PC-9 (cell line): Measurements from ENCODE around the gene CMTR1. TPM values are rescaled to one million over a fixed set of nuclear protein-coding genes. Genes with fewer than 3 reads are reported as not detected.

Source experiments
- BruUV-seq: library from RNA; stranded (reverse); fragments of 400-500 nt; replicated peaks from 2 replicates; lab custom pipeline; 2021; lab: Mats Ljungman, UMichigan
- CTCF ChIA-PET: fragments of 300-600 bp; sonication (Branson Sonifier 250); formaldehyde crosslinking; loops from one replicate; lab custom pipeline; 2022; ENCODE audit warnings: antibody characterized with exemption; lab: Charles Lee
- POLR2A ChIA-PET: fragments of 300-600 bp; sonication (Branson Sonifier 250); formaldehyde crosslinking; loops from one replicate; lab custom pipeline; 2022; ENCODE audit warnings: antibody characterized with exemption; ENCODE audit not compliant: unreplicated experiment; lab: Charles Lee
- DNase-seq, 2 experiments: peaks; one replicate each; pipeline versions ENCODE4 v3.0.0 to v3.0.0-alpha.2; 2015 to 2022; ENCODE audit warnings: mixed read lengths in 1 of 2
- H2AFZ ChIP-seq: fragments of 200-600 bp; sonication (generic); 2 replicates; pipeline ENCODE4 v1.8.1; 2017; ENCODE audit warnings: antibody characterized with exemption
- H3F3A ChIP-seq: fragments of 200-600 bp; sonication (generic); 2 replicates; pipeline ENCODE4 v1.8.1; 2017; ENCODE audit warnings: antibody characterized with exemption, mild to moderate bottlenecking, low read depth; ENCODE audit not compliant: insufficient read depth
- H3K27ac ChIP-seq: fragments of 200-600 bp; sonication (generic); 2 replicates; pipeline ENCODE4 v1.6.1; 2016; ENCODE audit warnings: mixed run types
- H3K27me3 ChIP-seq: fragments of 200-600 bp; sonication (generic); 2 replicates; pipeline ENCODE4 v1.6.1; 2016; ENCODE audit warnings: low read depth, mixed run types; ENCODE audit not compliant: insufficient read depth
- H3K36me3 ChIP-seq: fragments of 200-600 bp; sonication (generic); 2 replicates; pipeline ENCODE4 v1.6.1; 2016; ENCODE audit warnings: low read depth, mixed run types
- H3K4me1 ChIP-seq: fragments of 200-600 bp; sonication (generic); replicated peaks from 2 replicates; pipeline ENCODE4 v1.6.1; 2016; ENCODE audit warnings: mixed run types; ENCODE audit not compliant: insufficient read depth
- H3K4me2 ChIP-seq: fragments of 200-600 bp; sonication (generic); 2 replicates; pipeline ENCODE4 v1.6.1; 2017; ENCODE audit warnings: mixed run types
- H3K4me3 ChIP-seq: fragments of 200-600 bp; sonication (generic); 2 replicates; pipeline ENCODE4 v1.6.1; 2016; ENCODE audit warnings: mixed run types
- H3K79me2 ChIP-seq: fragments of 200-600 bp; sonication (generic); 2 replicates; pipeline ENCODE4 v1.6.1; 2017; ENCODE audit warnings: low read depth, mixed run types
- H3K9me2 ChIP-seq: fragments of 200-600 bp; sonication (generic); 2 replicates; pipeline ENCODE4 v1.8.1; 2017; ENCODE audit warnings: mild to moderate bottlenecking; ENCODE audit not compliant: insufficient read depth
- H3K9me3 ChIP-seq: fragments of 200-600 bp; sonication (generic); 2 replicates; pipeline ENCODE4 v1.8.1; 2016; ENCODE audit warnings: low read depth; ENCODE audit not compliant: insufficient read depth
- H4K20me1 ChIP-seq: fragments of 200-600 bp; sonication (generic); 2 replicates; pipeline ENCODE4 v1.8.1; 2017; ENCODE audit not compliant: insufficient read depth
- EZH2 ChIP-seq: fragments of 200-600 bp; sonication (generic); IDR thresholded peaks from 2 replicates; pipeline ENCODE4 v1.8.0; 2017; ENCODE audit warnings: antibody characterized with exemption, low read depth
- intact Hi-C: fragments of 100-400 bp; cut with micrococcal nuclease; formaldehyde crosslinking; loops from one replicate; pipeline ENCODE4 v1.10.0; 2022; ENCODE audit not compliant: unreplicated experiment
- total RNA-seq: library from RNA; stranded (reverse); gene quantifications from 2 replicates; pipeline ENCODE4 v1.2.3, GENCODE V29; 2021
- TF ChIP-seq, protein P1 (sequence below): fragments of 200-600 bp; sonication (generic); conservative IDR thresholded peaks from 2 replicates; pipeline ENCODE4 v1.6.1; 2017; ENCODE audit warnings: mixed run types, antibody characterized with exemption, mild to moderate bottlenecking, moderate library complexity

CMTR1 gene
- total RNA-seq, 1 experiment from 2014 or later: 28.3 TPM

DNA sequence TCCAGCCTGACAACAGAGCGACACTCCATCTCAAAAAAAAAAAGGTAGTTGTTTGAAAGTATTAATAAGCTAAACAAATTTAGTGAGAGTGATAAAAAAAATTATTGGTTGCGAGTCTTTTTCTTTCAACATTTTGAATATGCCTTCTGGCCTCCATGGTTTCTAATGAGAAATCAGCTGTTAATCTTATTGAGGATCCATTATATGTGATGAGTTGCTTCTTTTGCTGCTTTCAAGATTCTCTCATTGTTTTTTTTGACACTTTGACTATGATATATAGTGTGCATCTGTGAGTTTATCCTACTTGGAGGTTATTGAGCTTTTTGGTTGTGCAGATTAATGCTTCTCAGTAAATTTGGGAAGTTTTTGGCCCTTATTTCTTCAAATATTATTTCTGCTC is 15.6 kb upstream of the CMTR1 start:
- Histone ChIP-seq H3K27me3 (no peaks in the 10 kb centered on the region), H3K4me3 (no peak overlapping the region), H3K36me3 (no peaks in the 10 kb centered on the region), H3K79me2 (no peaks in the 10 kb centered on the region), H3K9me3 (no peaks in the 10 kb centered on the region), H4K20me1 (no peaks in the 10 kb centered on the region), H3K9me2 (no peaks in the 10 kb centered on the region), H3F3A (no peaks in the 10 kb centered on the region), H2AFZ (no peak overlapping the region), H3K4me2 (no peak overlapping the region), H3K27ac (no peak overlapping the region), H3K4me1 (no peaks in the 10 kb centered on the region)
- ChIA-PET CTCF (no interaction called here), POLR2A (no interaction called here)
- no peak for DNase-seq
- no TSS peak for BruUV-seq
- intact Hi-C loops: no loop called here
- no peak for TF ChIP-seq EZH2
- TF ChIP-seq, protein P1, sequence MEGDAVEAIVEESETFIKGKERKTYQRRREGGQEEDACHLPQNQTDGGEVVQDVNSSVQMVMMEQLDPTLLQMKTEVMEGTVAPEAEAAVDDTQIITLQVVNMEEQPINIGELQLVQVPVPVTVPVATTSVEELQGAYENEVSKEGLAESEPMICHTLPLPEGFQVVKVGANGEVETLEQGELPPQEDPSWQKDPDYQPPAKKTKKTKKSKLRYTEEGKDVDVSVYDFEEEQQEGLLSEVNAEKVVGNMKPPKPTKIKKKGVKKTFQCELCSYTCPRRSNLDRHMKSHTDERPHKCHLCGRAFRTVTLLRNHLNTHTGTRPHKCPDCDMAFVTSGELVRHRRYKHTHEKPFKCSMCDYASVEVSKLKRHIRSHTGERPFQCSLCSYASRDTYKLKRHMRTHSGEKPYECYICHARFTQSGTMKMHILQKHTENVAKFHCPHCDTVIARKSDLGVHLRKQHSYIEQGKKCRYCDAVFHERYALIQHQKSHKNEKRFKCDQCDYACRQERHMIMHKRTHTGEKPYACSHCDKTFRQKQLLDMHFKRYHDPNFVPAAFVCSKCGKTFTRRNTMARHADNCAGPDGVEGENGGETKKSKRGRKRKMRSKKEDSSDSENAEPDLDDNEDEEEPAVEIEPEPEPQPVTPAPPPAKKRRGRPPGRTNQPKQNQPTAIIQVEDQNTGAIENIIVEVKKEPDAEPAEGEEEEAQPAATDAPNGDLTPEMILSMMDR: no peak

DNA sequence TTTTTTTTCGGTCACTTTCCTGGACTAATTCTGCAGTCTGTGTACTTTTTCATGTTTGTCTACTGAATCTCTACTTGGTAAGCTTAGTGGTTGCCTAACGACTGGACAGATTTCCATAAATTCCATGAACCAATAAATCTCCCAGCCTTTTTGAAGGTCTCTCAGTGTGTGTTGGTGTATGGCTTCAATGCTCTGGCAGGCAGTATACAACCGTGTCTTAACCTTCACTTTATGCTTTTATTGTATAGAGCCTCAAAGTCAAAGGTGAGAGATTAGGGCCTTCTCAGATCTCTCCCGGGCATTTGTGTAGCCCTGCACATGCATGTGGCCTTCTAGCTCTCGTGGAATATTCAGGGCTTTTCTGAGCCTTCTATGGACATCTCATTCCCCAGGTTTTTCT is 14.3 kb upstream of the CMTR1 start:
- no peaks in the 10 kb centered on the region for H3K27me3 ChIP-seq
- no peak overlapping the region for H3K4me2 ChIP-seq
- no peak overlapping the region for H2AFZ ChIP-seq
- H3K9me3 ChIP-seq: no peaks in the 10 kb centered on the region
- no peak for DNase-seq
- BruUV-seq: no TSS peak
- H3K9me2 ChIP-seq: no peaks in the 10 kb centered on the region
- H3K79me2 ChIP-seq: no peaks in the 10 kb centered on the region
- TF ChIP-seq EZH2: no peak
- TF ChIP-seq, protein P1: no peak
- no peak overlapping the region for H3K27ac ChIP-seq
- H4K20me1 ChIP-seq: no peaks in the 10 kb centered on the region
- no peak overlapping the region for H3K4me3 ChIP-seq
- ChIA-PET POLR2A (no interaction called here), CTCF (no interaction called here)
- intact Hi-C loops: no loop called here
- no peaks in the 10 kb centered on the region for H3K36me3 ChIP-seq
- H3F3A ChIP-seq: no peaks in the 10 kb centered on the region
- no peaks in the 10 kb centered on the region for H3K4me1 ChIP-seq

DNA sequence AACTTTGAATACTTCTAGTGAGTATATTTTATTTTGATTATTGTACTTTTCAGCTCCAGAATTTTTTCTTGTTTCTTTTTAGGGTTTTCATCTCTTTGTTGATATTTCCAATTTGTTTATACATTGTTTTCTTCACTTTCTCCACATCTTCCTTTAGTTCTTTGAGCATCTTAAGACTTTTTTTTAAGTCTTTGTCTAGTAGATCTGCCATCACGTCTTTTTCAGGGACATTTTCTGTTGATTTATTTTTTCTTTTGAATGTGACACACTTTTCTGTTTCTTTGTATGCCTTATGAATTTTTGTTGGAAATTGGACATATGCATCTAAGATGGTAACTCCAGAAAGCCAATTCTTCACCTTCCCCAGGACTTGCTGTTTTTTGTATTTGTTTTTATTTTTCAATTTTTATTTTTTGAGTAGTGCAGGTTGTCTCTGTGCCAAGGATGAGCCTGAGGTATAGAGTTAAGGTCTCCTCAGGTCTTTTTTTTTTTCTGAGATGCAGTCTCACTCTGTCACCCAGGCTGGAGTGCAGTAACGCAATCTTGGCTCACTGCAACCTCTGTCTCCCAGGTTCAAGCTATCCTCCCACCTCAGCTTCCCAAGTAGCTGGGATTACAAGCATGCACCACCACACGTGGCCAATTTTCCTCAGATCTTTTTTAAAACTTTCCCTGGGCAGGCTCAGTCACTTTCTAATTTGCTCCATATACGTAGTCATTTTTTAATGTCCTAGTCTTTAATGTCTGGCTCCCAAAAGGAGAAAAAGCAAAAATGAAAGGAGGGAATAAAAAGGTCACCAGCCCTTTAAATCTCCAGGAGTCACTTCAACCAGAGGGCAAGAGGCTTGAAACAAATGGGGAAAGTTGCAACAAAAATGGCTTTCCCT is 6.7 kb upstream of the CMTR1 start:
- BruUV-seq: no TSS peak
- no peak for DNase-seq
- Histone ChIP-seq H3K9me2 (no peaks in the 10 kb centered on the region), H3K4me2 (no peak overlapping the region), H3K4me1 (no peaks in the 10 kb centered on the region), H3F3A (no peaks in the 10 kb centered on the region), H4K20me1 (no peaks in the 10 kb centered on the region), H3K9me3 (no peaks in the 10 kb centered on the region), H2AFZ (no peak overlapping the region; the same call in 1 of the 2 replicates), H3K36me3 (no peaks in the 10 kb centered on the region), H3K27me3 (no peaks in the 10 kb centered on the region), H3K79me2 (no peaks in the 10 kb centered on the region), H3K4me3 (no peak overlapping the region), H3K27ac (no peak overlapping the region)
- TF ChIP-seq, protein P1: no peak
- no peak for TF ChIP-seq EZH2
- POLR2A ChIA-PET: no interaction called here
- CTCF ChIA-PET: no interaction called here
- intact Hi-C loops: no loop called here
